Muscle layer of colon (tissue), 2 donors: ENCODE measurements around the gene FKBP7.
"Not testable (repeated sequence)": the region's sequence is repeated elsewhere in the genome, so short reads cannot be mapped to it uniquely, and the experiment has no call there.

Source experiments
- H3K27ac ChIP-seq: one replicate; pipeline ENCODE4 v1.7.0; 2013; ENCODE audit warnings: low read depth, mild to moderate bottlenecking, low read length, moderate library complexity
- H3K27me3 ChIP-seq, 2 donors: one replicate each; pipeline ENCODE4 v1.7.0; 2013; ENCODE audit warnings: low read length in 2 of 2, mild to moderate bottlenecking in 2 of 2; ENCODE audit not compliant: insufficient read depth in 2 of 2, control insufficient read depth in 1 of 2
- H3K36me3 ChIP-seq: one replicate; pipeline ENCODE4 v1.7.0; 2013; ENCODE audit warnings: mild to moderate bottlenecking, low read length; ENCODE audit not compliant: insufficient read depth
- H3K4me1 ChIP-seq: one replicate; pipeline ENCODE4 v1.7.0; 2013; ENCODE audit warnings: mild to moderate bottlenecking, low read length; ENCODE audit not compliant: insufficient read depth
- H3K4me3 ChIP-seq, 2 donors: one replicate each; pipeline ENCODE4 v1.7.0; 2013; ENCODE audit warnings: low read length in 2 of 2, low read depth in 1 of 2, mild to moderate bottlenecking in 1 of 2, moderate library complexity in 1 of 2
- H3K9ac ChIP-seq: one replicate; pipeline ENCODE4 v1.7.0; 2013; ENCODE audit warnings: low read length
- H3K9me3 ChIP-seq: one replicate; pipeline ENCODE4 v1.7.0; 2013; ENCODE audit warnings: mild to moderate bottlenecking, low read length
- donor health status: abdominal sarcoma.
- donor health status: Adenocarcinoma of cecum.

Gene FKBP7

GRCh38 chr2:178471313-178471712 is 7.1 kb downstream of the FKBP7 start:
- H3K36me3 ChIP-seq, H3K9ac ChIP-seq, H3K4me1 ChIP-seq, H3K9me3 ChIP-seq, H3K27me3 ChIP-seq, H3K27ac ChIP-seq, H3K4me3 ChIP-seq: not testable (repeated sequence)

GRCh38 chr2:178469219-178469849 is 9.1 kb downstream of the FKBP7 start:
- H3K9ac ChIP-seq, result no peak overlapping the region
- no peak overlapping the region for H3K4me3 ChIP-seq
- no peaks in the 10 kb centered on the region for H3K27me3 ChIP-seq
- H3K4me1 ChIP-seq, result peaks cover 2% of the 10 kb centered on the region
- H3K9me3 ChIP-seq, result no peaks in the 10 kb centered on the region
- peaks cover 5% of the 10 kb centered on the region for H3K36me3 ChIP-seq
- H3K27ac ChIP-seq, result no peak overlapping the region

GRCh38 chr2:178457390-178457886 is 21.0 kb downstream of the FKBP7 start:
- Histone ChIP-seq H3K27ac (no peak overlapping the region), H3K36me3 (no peaks in the 10 kb centered on the region), H3K4me3 (no peak overlapping the region), H3K4me1 (no peaks in the 10 kb centered on the region), H3K9ac (no peak overlapping the region), H3K27me3 (no peaks in the 10 kb centered on the region), H3K9me3 (no peaks in the 10 kb centered on the region)

- Histone ChIP-seq H3K9me3 (no peaks in the 10 kb centered on the region), H3K27ac (no peak overlapping the region), H3K4me1 (no peaks in the 10 kb centered on the region), H3K9ac (no peak overlapping the region), H3K27me3 (no peaks in the 10 kb centered on the region), H3K4me3 (no peak overlapping the region), H3K36me3 (no peaks in the 10 kb centered on the region)
These were observed 22.5 kb downstream of the FKBP7 start for GRCh38 chr2:178455947-178456346.

GRCh38 chr2:178452870-178453269 is 25.5 kb downstream of the FKBP7 start:
- H3K4me3 ChIP-seq, result no peak overlapping the region
- no peak overlapping the region for H3K27ac ChIP-seq
- H3K27me3 ChIP-seq, result no peaks in the 10 kb centered on the region
- H3K36me3 ChIP-seq, result peaks cover 6% of the 10 kb centered on the region
- H3K9me3 ChIP-seq, result no peaks in the 10 kb centered on the region
- peaks cover 20% of the 10 kb centered on the region for H3K4me1 ChIP-seq
- no peak overlapping the region for H3K9ac ChIP-seq

- Histone ChIP-seq H3K9ac (no peak overlapping the region), H3K4me1 (peaks cover 20% of the 10 kb centered on the region), H3K4me3 (no peak overlapping the region), H3K27ac (no peak overlapping the region), H3K27me3 (no peaks in the 10 kb centered on the region), H3K36me3 (peaks cover 7% of the 10 kb centered on the region), H3K9me3 (no peaks in the 10 kb centered on the region)
These were observed 26.1 kb downstream of the FKBP7 start for GRCh38 chr2:178452334-178452733.

- peak within 1 kb of the TSS; percentile 90 for H3K9ac ChIP-seq
- no peaks in the 10 kb centered on the region for H3K27me3 ChIP-seq
- H3K4me3 ChIP-seq, result peak within 1 kb of the TSS; percentile 75 to 99
- H3K36me3 ChIP-seq, result peaks cover 17% of the 10 kb centered on the region
- peak within 1 kb of the TSS; percentile 99 for H3K27ac ChIP-seq
- H3K9me3 ChIP-seq, result no peaks in the 10 kb centered on the region
- peaks cover 20% of the 10 kb centered on the region for H3K4me1 ChIP-seq
These were observed 27.4 kb downstream of the FKBP7 start, which contains the start of the genes PJVK and PRKRA for GRCh38 chr2:178450774-178451525. PJVK (plus strand) TSS chr2:178451378; CDS start chr2:178453410, 2,032 bp downstream. PRKRA (minus strand) TSS chr2:178451175; CDS start chr2:178451030, 145 bp downstream.

- Histone ChIP-seq H3K27ac (peak overlapping the region; percentile 99), H3K4me3 (peak overlapping the region; percentile 62 to 99), H3K36me3 (peaks cover 21% of the 10 kb centered on the region), H3K9ac (peak overlapping the region; percentile 46), H3K9me3 (no peaks in the 10 kb centered on the region), H3K27me3 (no peaks in the 10 kb centered on the region), H3K4me1 (peaks cover 20% of the 10 kb centered on the region)
These were observed 28.0 kb downstream of the FKBP7 start for GRCh38 chr2:178450524-178450773.

- H3K9ac ChIP-seq, result peak overlapping the region; percentile 46
- no peaks in the 10 kb centered on the region for H3K9me3 ChIP-seq
- H3K4me3 ChIP-seq, result peak overlapping the region; percentile 62 to 99
- peak overlapping the region; percentile 99 for H3K27ac ChIP-seq
- peaks cover 26% of the 10 kb centered on the region for H3K36me3 ChIP-seq
- no peaks in the 10 kb centered on the region for H3K27me3 ChIP-seq
- peaks cover 20% of the 10 kb centered on the region for H3K4me1 ChIP-seq
These were observed 28.5 kb downstream of the FKBP7 start for GRCh38 chr2:178449700-178450523.

GRCh38 chr2:178448968-178449661 is 29.3 kb downstream of the FKBP7 start:
- no peak overlapping the region for H3K9ac ChIP-seq

GRCh38 chr2:178441426-178441825 is 37.0 kb downstream of the FKBP7 start:
- H3K27me3 ChIP-seq, result no peaks in the 10 kb centered on the region
- no peak overlapping the region for H3K9ac ChIP-seq
- no peak overlapping the region for H3K27ac ChIP-seq
- H3K4me1 ChIP-seq, result no peaks in the 10 kb centered on the region
- no peaks in the 10 kb centered on the region for H3K9me3 ChIP-seq
- H3K36me3 ChIP-seq, result peaks cover 71% of the 10 kb centered on the region
- H3K4me3 ChIP-seq, result no peak overlapping the region

More at GRCh38 chr2:178448968-178449661, 29.3 kb downstream of the FKBP7 start:
- Histone ChIP-seq H3K36me3 (peaks cover 34% of the 10 kb centered on the region), H3K27ac (no peak overlapping the region), H3K9me3 (no peaks in the 10 kb centered on the region), H3K4me1 (peaks cover 20% of the 10 kb centered on the region), H3K4me3 (no peak overlapping the region), H3K27me3 (no peaks in the 10 kb centered on the region)
